Left renal pelvis (tissue), 4 donors: ENCODE data around the gene ODR4. TPM values are rescaled to one million over a fixed set of nuclear protein-coding genes. Genes with fewer than 3 reads are reported as not detected.

ENCODE experiments used
- polyA plus RNA-seq, 4 donors: library from polyadenylated mRNA; unstranded; fragments of 120-200 nt; gene quantifications; one replicate each; pipeline ENCODE4 v1.2.1, GENCODE V29; 2013; ENCODE audit not compliant: insufficient read length in 4 of 4

ODR4 gene
- polyA plus RNA-seq, 4 donors: 22.9 to 35.7 (median 34.0) TPM

Other genes starting within 250 kb of the ODR4 start
- gene PRG4, start 79.6 kb upstream of the ODR4 start, polyA plus RNA-seq: under 1 TPM; 0.19 to 0.85 (median 0.36) TPM
- gene TPR, start 585 bp upstream of the ODR4 start, polyA plus RNA-seq: 100 to 1,000 TPM in 3 of 4 donors, 10 to 100 TPM in 1; 84.6 to 113 (median 110) TPM
- under 1 TPM in 3 of 4 donors, not detected in 1; 0.27 to 0.76 (median 0.34) TPM for gene PDC, start 85.3 kb downstream of the ODR4 start, polyA plus RNA-seq